Loucy (cell line): ENCODE measurements around the gene HFE.
A peak's percentile ranks its signal among the peaks of the same experiment; 100 is the strongest.
"Not testable (repeated sequence)": the region's sequence is repeated elsewhere in the genome, so short reads cannot be mapped to it uniquely, and the experiment has no call there.

Experiments
- H2AFZ ChIP-seq: fragments of 200-600 bp; sonication (generic); 2 replicates; pipeline ENCODE4 v1.6.0; 2016; ENCODE audit warnings: antibody characterized with exemption, mild to moderate bottlenecking, low read length, moderate library complexity
- H3F3A ChIP-seq: fragments of 200-600 bp; 2 replicates; pipeline ENCODE4 v1.6.0; 2016; ENCODE audit warnings: antibody characterized with exemption, low read depth, mild to moderate bottlenecking
- H3K27me3 ChIP-seq: fragments of 200-600 bp; sonication (generic); 2 replicates; pipeline ENCODE4 v1.6.1; 2014; ENCODE audit warnings: low read length, mild to moderate bottlenecking; ENCODE audit not compliant: insufficient read depth, poor library complexity, severe bottlenecking
- H3K36me3 ChIP-seq: fragments of 200-600 bp; sonication (generic); 2 replicates; pipeline ENCODE4 v1.6.1; 2016; ENCODE audit warnings: low read length; ENCODE audit not compliant: insufficient read depth
- H3K4me1 ChIP-seq: fragments of 200-600 bp; sonication (generic); 2 replicates; pipeline ENCODE4 v1.5.1; 2014; ENCODE audit warnings: low read length, mild to moderate bottlenecking; ENCODE audit not compliant: insufficient read depth, poor library complexity, severe bottlenecking
- H3K4me2 ChIP-seq: fragments of 200-600 bp; sonication (generic); 2 replicates; pipeline ENCODE4 v1.6.0; 2014; ENCODE audit warnings: antibody characterized with exemption, low read length, low read depth, mild to moderate bottlenecking; ENCODE audit not compliant: poor library complexity, severe bottlenecking
- H3K4me3 ChIP-seq: fragments of 200-600 bp; sonication (generic); 2 replicates; pipeline ENCODE4 v1.5.1; 2014; ENCODE audit warnings: low read length, mild to moderate bottlenecking, mixed read lengths; ENCODE audit not compliant: poor library complexity, severe bottlenecking
- H3K79me2 ChIP-seq: fragments of 200-600 bp; sonication (generic); 2 replicates; pipeline ENCODE4 v1.6.1; 2014; ENCODE audit warnings: low read length; ENCODE audit not compliant: insufficient read depth
- H3K9ac ChIP-seq: fragments of 200-600 bp; sonication (generic); 2 replicates; pipeline ENCODE4 v1.6.0; 2014; ENCODE audit warnings: mild to moderate bottlenecking, low read depth, low read length, moderate library complexity; ENCODE audit not compliant: poor library complexity, severe bottlenecking
- H3K9me2 ChIP-seq: fragments of 200-600 bp; sonication (generic); replicated peaks from 2 replicates; pipeline ENCODE4 v1.6.1; 2016; ENCODE audit warnings: low read depth, low read length, mixed read lengths
- H3K9me3 ChIP-seq: fragments of 200-600 bp; sonication (generic); 2 replicates; pipeline ENCODE4 v1.6.1; 2014; ENCODE audit warnings: mild to moderate bottlenecking, antibody characterized with exemption, low read length, low read depth; ENCODE audit not compliant: insufficient read depth
- H4K20me1 ChIP-seq: fragments of 200-600 bp; sonication (generic); 2 replicates; pipeline ENCODE4 v1.6.0; 2014; ENCODE audit warnings: antibody characterized with exemption, low read length, mild to moderate bottlenecking; ENCODE audit not compliant: insufficient read depth, poor library complexity, severe bottlenecking
- EZH2phosphoT487 ChIP-seq: fragments of 200-600 bp; IDR thresholded peaks from 2 replicates; pipeline ENCODE4 v1.6.1; 2018; ENCODE audit warnings: antibody characterized with exemption, mild to moderate bottlenecking, moderate library complexity, borderline replicate concordance
- TF ChIP-seq, protein P1 (sequence below): fragments of 200-600 bp; sonication (generic); conservative IDR thresholded peaks from 2 replicates; pipeline ENCODE4 v1.5.1; 2014; ENCODE audit warnings: mild to moderate bottlenecking, antibody characterized with exemption, low read length

HFE gene

GRCh38 chr6:26118999-26119398 lies 31.8 kb downstream of the HFE start:
- Histone ChIP-seq H3K79me2 (no peaks in the 10 kb centered on the region), H3K27me3 (no peaks in the 10 kb centered on the region), H2AFZ (no peak overlapping the region), H3K4me3 (no peak overlapping the region), H3K4me1 (peaks cover 30% of the 10 kb centered on the region), H3K9ac (no peak overlapping the region), H3K36me3 (no peaks in the 10 kb centered on the region), H4K20me1 (no peaks in the 10 kb centered on the region), H3K4me2 (no peak overlapping the region), H3K9me2 (no peaks in the 10 kb centered on the region), H3K9me3 (no peaks in the 10 kb centered on the region), H3F3A (peaks cover 23% of the 10 kb centered on the region)
- no peak for TF ChIP-seq EZH2phosphoT487
- TF ChIP-seq, protein P1, sequence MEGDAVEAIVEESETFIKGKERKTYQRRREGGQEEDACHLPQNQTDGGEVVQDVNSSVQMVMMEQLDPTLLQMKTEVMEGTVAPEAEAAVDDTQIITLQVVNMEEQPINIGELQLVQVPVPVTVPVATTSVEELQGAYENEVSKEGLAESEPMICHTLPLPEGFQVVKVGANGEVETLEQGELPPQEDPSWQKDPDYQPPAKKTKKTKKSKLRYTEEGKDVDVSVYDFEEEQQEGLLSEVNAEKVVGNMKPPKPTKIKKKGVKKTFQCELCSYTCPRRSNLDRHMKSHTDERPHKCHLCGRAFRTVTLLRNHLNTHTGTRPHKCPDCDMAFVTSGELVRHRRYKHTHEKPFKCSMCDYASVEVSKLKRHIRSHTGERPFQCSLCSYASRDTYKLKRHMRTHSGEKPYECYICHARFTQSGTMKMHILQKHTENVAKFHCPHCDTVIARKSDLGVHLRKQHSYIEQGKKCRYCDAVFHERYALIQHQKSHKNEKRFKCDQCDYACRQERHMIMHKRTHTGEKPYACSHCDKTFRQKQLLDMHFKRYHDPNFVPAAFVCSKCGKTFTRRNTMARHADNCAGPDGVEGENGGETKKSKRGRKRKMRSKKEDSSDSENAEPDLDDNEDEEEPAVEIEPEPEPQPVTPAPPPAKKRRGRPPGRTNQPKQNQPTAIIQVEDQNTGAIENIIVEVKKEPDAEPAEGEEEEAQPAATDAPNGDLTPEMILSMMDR: no peak

GRCh38 chr6:26120115-26120514 lies 32.9 kb downstream of the HFE start:
- H3K4me2 ChIP-seq: peak overlapping the region; percentile 87
- not testable (repeated sequence) for H4K20me1 ChIP-seq, H3K27me3 ChIP-seq, H3K9me2 ChIP-seq, H3K9me3 ChIP-seq, H3K79me2 ChIP-seq, H3K36me3 ChIP-seq, H3K4me3 ChIP-seq
- 0 out of 2 replicates have a peak overlapping the region, but pooled peaks have one; percentile 37 for H2AFZ ChIP-seq
- peaks cover 29% of the 10 kb centered on the region for H3F3A ChIP-seq
- H3K9ac ChIP-seq: peak overlapping the region; percentile 100
- peaks cover 27% of the 10 kb centered on the region for H3K4me1 ChIP-seq

DNA sequence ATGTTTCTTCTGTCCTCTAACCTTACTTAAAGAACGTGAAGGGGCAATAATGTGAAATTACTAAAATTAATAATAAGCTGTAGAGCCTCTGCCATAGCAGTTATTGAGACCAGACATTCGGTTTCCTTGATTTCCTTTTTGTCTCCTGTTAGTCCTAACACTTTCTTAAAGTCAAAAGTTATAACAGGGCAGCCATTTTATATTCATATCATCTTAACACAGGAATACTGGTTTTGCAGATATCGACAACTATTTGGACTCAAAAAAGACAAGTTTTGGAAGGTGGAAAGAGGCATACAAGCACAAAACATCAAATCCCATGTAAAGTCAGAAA lies 33.5 kb downstream of the HFE start:
- H3K27me3 ChIP-seq: peaks cover 6% of the 10 kb centered on the region
- H3K79me2 ChIP-seq: peaks cover 16% of the 10 kb centered on the region
- peak overlapping the region; percentile 1 for H3K4me3 ChIP-seq
- H3K4me1 ChIP-seq: peaks cover 23% of the 10 kb centered on the region
- H3F3A ChIP-seq: peaks cover 29% of the 10 kb centered on the region
- peak overlapping the region; percentile 100 for H3K9ac ChIP-seq
- H3K4me2 ChIP-seq: peak overlapping the region; percentile 87
- no peaks in the 10 kb centered on the region for H3K36me3 ChIP-seq
- no peaks in the 10 kb centered on the region for H3K9me2 ChIP-seq
- H4K20me1 ChIP-seq: peaks cover 14% of the 10 kb centered on the region
- TF ChIP-seq EZH2phosphoT487: no peak
- TF ChIP-seq, protein P1: no peak
- no peaks in the 10 kb centered on the region for H3K9me3 ChIP-seq
- H2AFZ ChIP-seq: peak overlapping the region; percentile 37; the same call in 1 of the 2 replicates

DNA sequence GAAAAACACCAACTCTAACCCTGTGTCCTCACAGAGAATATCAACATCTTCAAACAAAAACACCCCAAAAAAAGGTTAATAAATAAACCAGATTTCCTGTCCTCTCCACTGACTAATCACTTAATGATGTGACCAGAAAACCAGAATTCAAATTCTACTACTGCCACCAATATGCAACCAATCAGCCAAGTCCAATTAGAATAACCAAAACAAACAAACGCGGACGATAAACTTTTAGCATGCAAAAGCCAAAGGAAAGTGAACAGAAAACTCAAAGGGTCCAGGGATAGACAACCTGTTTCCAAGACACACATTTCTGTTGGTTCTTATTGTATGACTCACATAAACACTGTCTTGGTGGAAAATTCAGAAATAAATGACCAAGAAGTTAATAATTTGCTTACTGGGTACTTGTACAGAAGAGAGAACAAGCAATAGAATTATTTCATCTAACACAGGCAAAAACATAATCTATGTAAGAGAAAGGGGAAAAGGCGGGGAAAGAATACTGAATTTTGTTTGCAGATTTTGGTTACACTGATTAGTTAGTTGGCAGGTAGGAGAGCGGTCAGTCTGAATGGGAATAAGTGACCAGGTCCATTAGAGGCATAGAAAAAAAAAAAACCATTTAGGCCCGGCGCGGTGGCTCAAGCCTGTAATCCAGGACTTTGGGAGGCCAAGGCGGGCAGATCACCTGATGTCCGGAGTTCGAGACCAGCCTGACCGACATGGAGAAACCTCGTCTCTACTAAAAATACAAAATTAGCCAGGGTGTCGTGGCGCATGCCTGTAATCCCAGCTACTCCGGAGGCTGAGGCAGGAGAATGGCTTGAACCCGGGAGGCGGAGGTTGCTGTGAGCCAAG lies 34.1 kb downstream of the HFE start:
- H3K9ac ChIP-seq: peak overlapping the region; percentile 100
- no peaks in the 10 kb centered on the region for H3K9me3 ChIP-seq
- peak overlapping the region; percentile 1 for H3K4me3 ChIP-seq
- H3K4me1 ChIP-seq: peaks cover 26% of the 10 kb centered on the region
- no peaks in the 10 kb centered on the region for H3K36me3 ChIP-seq
- peaks cover 22% of the 10 kb centered on the region for H3K79me2 ChIP-seq
- H3K4me2 ChIP-seq: peak overlapping the region; percentile 87
- H3K27me3 ChIP-seq: peaks cover 6% of the 10 kb centered on the region
- peaks cover 14% of the 10 kb centered on the region for H4K20me1 ChIP-seq
- TF ChIP-seq, protein P1: no peak
- no peak for TF ChIP-seq EZH2phosphoT487
- H2AFZ ChIP-seq: peak overlapping the region; percentile 37; the same call in 1 of the 2 replicates
- H3K9me2 ChIP-seq: no peaks in the 10 kb centered on the region
- H3F3A ChIP-seq: peaks cover 29% of the 10 kb centered on the region
